Measurements from ENCODE around the gene LCE3A.
"Not testable (repeated sequence)": the region's sequence is repeated elsewhere in the genome, so short reads cannot be mapped to it uniquely, and the experiment has no call there.

Gene LCE3A

GRCh38 chr1:152622803-152623202 is at the start of gene LCE3A:
Gene LCE3A, minus strand, starts transcription at chr1:152623103. Its CDS starts 0 bp downstream, at chr1:152623103.
- TF ChIP-seq CTCF (IDR thresholded peaks at IDR 0.05; ENCODE audit: insufficient read depth, missing control alignments): no peak
- no peak for FAIRE-seq
- DNase-seq (ENCODE audit: insufficient read length, low spot score): no peak

GRCh38 chr1:152667648-152668047 is 44.7 kb upstream of the LCE3A start:
- FAIRE-seq (no peak), DNase-seq (ENCODE audit: insufficient read length, low spot score) (no peak)
- TF ChIP-seq CTCF (IDR thresholded peaks at IDR 0.05; ENCODE audit: insufficient read depth, missing control alignments): no peak

- FAIRE-seq: not testable (repeated sequence)
These were observed 43.3 kb upstream of the LCE3A start for GRCh38 chr1:152666171-152666570.

GRCh38 chr1:152663098-152663497 is 40.2 kb upstream of the LCE3A start, which contains the start of gene LCE2D:
Gene LCE2D, plus strand, starts transcription at chr1:152663380. Its CDS starts 726 bp downstream, at chr1:152664106.
- DNase-seq (ENCODE audit: insufficient read length, low spot score): no peak
- no peak for TF ChIP-seq CTCF (IDR thresholded peaks at IDR 0.05; ENCODE audit: insufficient read depth, missing control alignments)
- FAIRE-seq: no peak

More at GRCh38 chr1:152666171-152666570, 43.3 kb upstream of the LCE3A start:
- not testable (repeated sequence) for DNase-seq (ENCODE audit: insufficient read length, low spot score)

- no peak for TF ChIP-seq CTCF (IDR thresholded peaks at IDR 0.05; ENCODE audit: insufficient read depth, missing control alignments)
- DNase-seq (ENCODE audit: insufficient read length, low spot score): no peak
- no peak for FAIRE-seq
These were observed 35.7 kb upstream of the LCE3A start for GRCh38 chr1:152658649-152659048.

- DNase-seq (ENCODE audit: insufficient read length, low spot score): no peak
- FAIRE-seq: no peak
These were observed 34.8 kb upstream of the LCE3A start for GRCh38 chr1:152657677-152658076.

GRCh38 chr1:152656459-152656858 is 33.6 kb upstream of the LCE3A start:
- no peak for FAIRE-seq
- no peak for TF ChIP-seq CTCF (IDR thresholded peaks at IDR 0.05; ENCODE audit: insufficient read depth, missing control alignments)
- DNase-seq (ENCODE audit: insufficient read length, low spot score): no peak

More at GRCh38 chr1:152657677-152658076, 34.8 kb upstream of the LCE3A start:
- TF ChIP-seq CTCF (IDR thresholded peaks at IDR 0.05; ENCODE audit: insufficient read depth, missing control alignments): no peak

GRCh38 chr1:152654110-152654509 is 31.2 kb upstream of the LCE3A start:
- no peak for FAIRE-seq
- TF ChIP-seq CTCF (IDR thresholded peaks at IDR 0.05; ENCODE audit: insufficient read depth, missing control alignments): peak; percentile 79
- DNase-seq (ENCODE audit: insufficient read length, low spot score): no peak

Measured in D721Med (cell line).